Frontal cortex (tissue), 4 donors: ENCODE data around the gene GRSF1. TPM values are rescaled to one million over a fixed set of nuclear protein-coding genes. Genes with fewer than 3 reads are reported as not detected.
"Not testable (repeated sequence)": the region's sequence is repeated elsewhere in the genome, so short reads cannot be mapped to it uniquely, and the experiment has no call there.

Experiments used
- DNase-seq, 2 donors: peaks; one replicate each; pipeline ENCODE4 v3.0.0; 2012; ENCODE audit warnings: low spot score in 2 of 2
- FAIRE-seq: peaks from 2 replicates; lab custom pipeline; 2012; peaks lifted over from hg19 to GRCh38; lab: Jason Lieb, UNC
- total RNA-seq: library from RNA; depleted of rRNA; stranded (reverse); fragments of >200 nt; gene quantifications from one replicate; pipeline ENCODE4 v1.2.3, GENCODE V29; 2014
- donor health status: control.
- donor health status: control.
- donor health status: control.

The GRSF1 gene, protein sequence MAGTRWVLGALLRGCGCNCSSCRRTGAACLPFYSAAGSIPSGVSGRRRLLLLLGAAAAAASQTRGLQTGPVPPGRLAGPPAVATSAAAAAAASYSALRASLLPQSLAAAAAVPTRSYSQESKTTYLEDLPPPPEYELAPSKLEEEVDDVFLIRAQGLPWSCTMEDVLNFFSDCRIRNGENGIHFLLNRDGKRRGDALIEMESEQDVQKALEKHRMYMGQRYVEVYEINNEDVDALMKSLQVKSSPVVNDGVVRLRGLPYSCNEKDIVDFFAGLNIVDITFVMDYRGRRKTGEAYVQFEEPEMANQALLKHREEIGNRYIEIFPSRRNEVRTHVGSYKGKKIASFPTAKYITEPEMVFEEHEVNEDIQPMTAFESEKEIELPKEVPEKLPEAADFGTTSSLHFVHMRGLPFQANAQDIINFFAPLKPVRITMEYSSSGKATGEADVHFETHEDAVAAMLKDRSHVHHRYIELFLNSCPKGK
- 47.3 TPM for total RNA-seq

DNA sequence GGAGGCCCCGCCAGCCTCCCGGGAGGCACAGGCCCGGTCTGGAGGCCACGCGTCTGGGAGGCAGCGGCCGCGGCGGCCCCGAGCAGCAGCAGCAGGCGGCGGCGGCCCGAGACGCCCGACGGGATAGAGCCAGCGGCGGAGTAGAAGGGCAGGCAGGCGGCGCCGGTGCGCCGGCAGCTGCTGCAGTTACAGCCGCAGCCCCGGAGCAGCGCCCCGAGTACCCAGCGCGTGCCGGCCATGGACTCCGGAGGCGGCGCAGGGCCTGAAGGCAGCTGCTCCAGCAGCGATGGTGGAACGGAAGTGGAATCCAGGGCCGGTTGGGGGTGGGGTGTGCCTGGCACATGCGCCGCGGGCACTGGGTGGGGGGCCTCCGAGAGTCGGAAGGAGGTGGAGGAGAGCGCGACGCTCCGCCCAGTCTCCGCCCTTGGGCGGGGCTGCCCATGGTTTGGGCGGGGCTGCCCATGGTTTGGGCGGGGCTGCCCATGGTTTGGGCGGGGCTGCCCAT is at the start of gene GRSF1:
Gene GRSF1 (minus strand): TSS at position 302 of the 505 bp plus-strand sequence. CDS start 63 bp downstream, at position 239.
- peak; percentile 89 to 90 for DNase-seq
- FAIRE-seq = no peak

DNA sequence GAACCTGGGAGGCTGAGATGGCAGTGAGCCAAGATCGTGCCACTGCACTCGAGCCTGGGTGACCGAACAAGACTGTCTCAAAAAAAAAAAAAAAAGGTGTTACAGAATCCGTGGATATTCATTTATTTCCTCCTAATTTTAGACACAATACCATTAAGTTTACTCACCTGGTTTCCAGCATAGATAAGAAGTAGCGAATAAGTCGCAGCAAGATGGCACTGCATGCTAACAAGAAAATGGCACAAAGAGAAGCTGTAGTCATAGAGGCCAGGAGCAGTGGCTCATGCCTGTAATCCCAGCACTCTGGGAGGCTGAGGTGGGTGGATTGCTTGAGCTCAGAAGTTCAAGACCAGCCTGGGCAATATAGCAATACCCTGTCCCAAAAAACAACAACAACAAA is 45.5 kb upstream of the GRSF1 start:
- DNase-seq = no peak
- no peak for FAIRE-seq

GRCh38 chr4:70880739-70881138 is 41.0 kb upstream of the GRSF1 start:
- FAIRE-seq (no peak), DNase-seq (no peak)

- DNase-seq = no peak
- FAIRE-seq = no peak
Measured at GRCh38 chr4:70877556-70877955, 37.9 kb upstream of the GRSF1 start.

DNA sequence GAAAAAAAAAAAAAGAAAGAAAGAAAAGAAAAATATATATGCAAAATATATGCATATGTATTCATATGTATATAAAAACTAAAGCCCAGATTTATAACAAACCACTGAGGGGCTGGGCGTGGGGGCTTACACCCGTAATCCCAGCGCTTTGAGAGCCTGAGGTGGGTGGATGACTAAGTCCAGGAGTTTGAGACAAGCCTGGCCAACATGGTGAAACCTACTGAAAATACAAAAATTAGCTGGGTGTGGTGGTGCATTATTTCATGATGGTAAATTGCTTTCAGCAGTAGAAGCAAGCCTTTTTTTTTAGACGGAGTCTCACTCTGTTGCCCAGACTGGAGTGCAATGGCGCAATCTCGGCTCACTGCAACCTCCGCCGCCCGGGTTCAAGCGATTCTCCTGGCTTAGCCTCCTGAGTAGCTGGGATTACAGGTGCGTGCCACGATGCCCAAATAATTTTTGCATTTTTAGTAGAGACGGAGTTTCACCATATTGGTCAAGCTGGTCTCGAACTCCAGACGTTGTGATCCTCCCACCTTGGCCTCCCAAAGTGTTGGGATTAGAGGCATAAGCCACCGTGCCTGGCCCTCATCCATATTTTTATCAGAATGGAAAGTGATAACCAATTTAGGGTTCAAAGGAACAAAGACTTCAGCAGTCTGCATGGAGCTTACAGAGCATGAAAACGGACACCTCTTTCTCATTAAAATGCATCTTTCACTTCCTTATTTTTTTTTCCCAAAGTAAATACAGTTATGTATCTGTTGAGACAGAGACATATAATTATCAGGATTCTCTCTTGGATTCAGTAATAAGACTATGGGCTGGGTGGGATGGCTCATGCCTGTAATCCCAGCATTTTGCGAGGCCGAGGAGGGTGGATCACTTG is 34.8 kb upstream of the GRSF1 start:
- DNase-seq (no peak), FAIRE-seq (no peak)

DNA sequence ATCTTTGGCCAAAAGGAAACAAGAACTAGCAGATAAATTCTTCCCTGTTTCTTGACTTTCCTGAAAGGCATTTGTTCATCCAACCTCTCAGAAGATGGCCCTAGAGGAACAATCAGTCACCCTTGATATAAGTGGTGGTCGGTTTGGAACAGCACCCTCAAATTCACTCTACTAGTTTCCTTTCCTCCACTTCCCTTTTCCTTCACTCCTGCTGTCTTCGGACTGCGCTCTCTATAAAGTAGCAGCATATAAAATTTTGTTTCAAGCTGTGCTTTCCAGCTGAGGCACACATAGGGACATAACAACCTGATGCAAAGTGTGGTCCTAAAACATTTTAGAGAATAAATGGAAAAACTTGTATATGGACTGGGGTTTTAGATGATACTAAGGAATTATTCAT is 33.5 kb upstream of the GRSF1 start:
- DNase-seq (no peak), FAIRE-seq (no peak)

- FAIRE-seq (no peak), DNase-seq (no peak)
Measured at GRCh38 chr4:70868778-70869177, 29.1 kb upstream of the GRSF1 start.

DNA sequence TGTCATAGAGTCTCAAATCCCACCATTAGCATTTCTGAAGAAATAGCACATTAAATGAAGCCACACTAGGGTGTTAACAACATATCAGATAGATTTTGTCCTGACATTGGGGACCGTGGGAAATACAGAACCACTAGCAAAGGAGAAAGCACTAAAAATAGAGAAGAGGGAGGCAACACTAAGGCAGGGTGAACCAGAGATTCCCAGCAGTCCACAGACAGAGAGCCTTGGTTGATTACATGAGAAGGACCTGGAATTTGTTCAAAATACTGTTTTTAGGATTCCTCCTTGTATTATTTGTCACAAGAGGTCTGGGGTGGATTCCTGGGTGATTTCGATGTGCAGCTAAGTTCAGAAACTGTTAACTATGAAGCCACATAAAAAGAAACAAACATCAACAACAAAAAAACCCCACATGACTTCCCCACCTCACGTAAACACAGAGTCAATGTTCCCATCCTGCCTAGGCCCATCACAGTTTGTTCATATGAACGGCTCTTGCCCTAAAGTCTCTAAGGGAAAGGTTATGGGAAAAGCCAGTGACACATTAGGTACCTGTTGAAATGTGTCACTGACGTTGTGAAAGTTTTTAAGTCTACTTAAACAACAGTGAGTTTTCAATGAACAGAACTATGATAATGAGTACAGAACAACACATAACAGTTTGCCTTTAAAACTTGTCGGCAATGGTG is 23.6 kb upstream of the GRSF1 start:
- FAIRE-seq (no peak), DNase-seq (no peak)

DNA sequence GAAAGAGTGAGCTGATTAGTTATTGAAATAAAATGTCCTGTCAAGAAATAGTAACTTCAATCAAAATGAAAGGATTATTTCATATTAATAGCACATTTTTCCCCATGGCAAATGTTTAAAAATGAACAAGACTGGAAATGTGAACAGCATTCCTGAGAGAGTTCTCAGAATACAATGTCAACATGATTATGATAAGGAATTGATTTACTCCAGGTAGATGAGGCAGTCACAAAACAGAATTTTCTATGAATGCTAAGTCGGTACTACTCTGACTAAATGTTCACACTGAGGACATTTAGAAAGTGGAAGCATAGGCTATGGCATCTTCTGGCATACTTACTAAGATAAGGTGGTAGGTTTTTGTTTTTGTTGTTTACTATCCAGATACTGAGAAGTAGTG is 19.4 kb upstream of the GRSF1 start:
- no peak for DNase-seq

DNA sequence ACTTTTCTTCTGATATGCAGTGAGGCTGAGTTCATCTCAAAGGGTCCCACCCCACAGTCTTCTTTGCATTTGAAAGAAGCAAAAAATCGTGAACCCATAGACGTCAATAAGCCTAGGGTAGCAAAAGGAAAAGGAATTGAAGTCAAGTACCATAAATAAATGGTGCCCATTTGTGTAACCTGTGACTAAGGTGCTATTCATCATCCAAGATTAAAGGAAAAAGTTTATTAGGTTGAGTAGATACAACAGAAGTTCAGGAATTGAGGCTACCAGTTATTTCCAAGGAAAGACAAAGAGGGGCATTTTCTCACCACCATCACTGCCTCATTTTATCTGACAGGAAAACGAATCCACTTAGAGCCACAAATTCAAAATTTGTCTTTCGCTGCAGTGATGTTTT is 18.8 kb upstream of the GRSF1 start:
- FAIRE-seq (no peak), DNase-seq (no peak)

More for the DNA sequence above, 19.4 kb upstream of the GRSF1 start:
- no peak for FAIRE-seq

- DNase-seq (no peak), FAIRE-seq (no peak)
Measured at GRCh38 chr4:70855464-70855863, 15.8 kb upstream of the GRSF1 start.

DNA sequence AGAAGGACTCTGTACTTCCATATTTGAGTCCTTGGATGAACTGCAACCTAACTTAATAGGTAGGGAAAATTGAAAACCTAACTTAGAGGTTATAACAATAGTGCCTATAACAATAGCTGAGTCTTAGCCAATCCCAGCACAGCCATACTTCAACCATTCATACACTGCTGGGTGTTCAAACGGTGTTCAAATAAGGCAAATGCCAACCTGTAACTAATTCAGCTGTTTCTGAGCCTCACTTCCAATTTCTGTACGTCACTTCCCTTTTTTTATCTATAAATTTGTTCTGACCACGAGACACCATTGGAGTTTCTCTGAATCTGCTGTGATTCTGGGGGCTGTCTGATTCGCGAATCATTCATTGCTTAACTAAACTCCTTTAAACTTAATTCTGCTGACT is 9.6 kb upstream of the GRSF1 start:
- FAIRE-seq (no peak), DNase-seq (no peak)

GRCh38 chr4:70844180-70844579 is 4.5 kb upstream of the GRSF1 start:
- DNase-seq = no peak
- no peak for FAIRE-seq

DNA sequence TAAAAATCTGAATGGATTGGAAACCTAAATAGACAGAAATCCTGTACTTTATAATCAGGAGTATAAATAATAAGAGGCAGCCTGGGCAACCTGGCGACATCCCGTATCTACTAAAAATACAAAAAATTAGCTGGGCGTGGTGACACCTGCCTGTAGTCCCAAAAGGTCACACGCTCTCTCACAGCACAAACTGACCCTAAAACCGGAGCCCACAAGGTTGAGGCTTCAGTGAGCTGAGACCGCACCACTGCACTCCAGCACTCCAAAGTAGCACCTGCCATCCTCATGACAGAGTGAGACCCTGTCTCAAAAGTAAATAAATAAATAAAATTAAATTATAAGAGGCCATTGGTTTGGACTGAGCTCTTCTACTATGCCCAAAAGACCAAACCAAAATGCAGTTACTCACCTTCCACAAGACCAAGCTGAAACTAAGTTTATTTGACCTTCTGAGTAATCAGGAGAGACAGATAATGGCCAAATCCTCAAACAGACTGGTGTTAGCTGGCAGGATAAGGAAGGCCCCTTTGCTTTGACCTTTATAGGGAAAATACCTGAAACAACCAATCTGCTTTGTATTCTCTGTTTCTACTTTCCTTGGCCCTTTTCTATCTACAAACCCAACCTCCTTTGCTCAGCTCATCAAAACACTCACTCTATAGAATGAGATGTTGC is 3.2 kb upstream of the GRSF1 start:
- no peak for DNase-seq
- FAIRE-seq = no peak

DNA sequence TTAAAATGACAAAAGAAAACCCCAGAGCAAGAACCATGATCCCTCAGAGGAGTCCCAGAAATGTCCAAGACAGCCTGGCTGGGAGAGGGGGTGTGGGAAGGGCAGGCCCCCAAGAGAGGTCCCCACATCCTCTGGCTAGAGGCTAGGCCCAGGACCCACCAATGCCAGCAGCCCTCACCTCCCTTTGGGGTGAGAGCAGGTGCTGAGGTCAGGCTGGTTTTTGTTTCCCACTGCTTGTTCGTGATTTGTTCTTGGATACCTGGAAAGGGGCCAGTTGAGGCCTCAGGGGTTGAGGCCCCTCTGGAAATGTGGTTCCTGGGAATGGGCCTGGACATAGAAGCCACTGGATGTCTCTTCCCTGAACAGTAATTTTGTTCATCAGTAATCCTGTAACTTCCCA is 2.3 kb upstream of the GRSF1 start:
- DNase-seq = no peak
- FAIRE-seq = no peak

- FAIRE-seq (no peak), DNase-seq (no peak)
Measured at GRCh38 chr4:70841211-70841610, 1.5 kb upstream of the GRSF1 start.

DNA sequence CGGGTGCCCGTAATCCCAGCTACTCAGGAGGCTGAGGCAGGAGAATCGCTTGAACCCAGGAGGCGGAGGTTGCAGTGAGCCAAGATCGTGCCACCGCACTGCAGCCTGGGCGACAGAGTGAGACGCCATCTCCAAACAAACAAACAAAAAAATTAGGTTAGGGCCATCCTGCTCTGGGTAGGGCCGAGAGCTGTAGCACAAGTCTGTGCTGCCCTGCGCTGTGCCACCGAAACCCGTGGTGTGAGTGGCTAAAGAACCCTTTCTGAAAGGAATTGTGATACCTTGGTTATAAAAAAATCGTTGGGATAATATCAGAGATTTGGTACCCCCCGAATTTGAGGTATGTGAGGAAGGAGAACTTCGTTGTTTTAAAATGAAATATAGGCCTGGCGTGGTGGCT is 941 bp upstream of the GRSF1 start:
- not testable (repeated sequence) for DNase-seq, FAIRE-seq

GRCh38 chr4:70840137-70840536 is 447 bp upstream of the GRSF1 start:
- FAIRE-seq, DNase-seq: not testable (repeated sequence)
